Neural cell (in vitro differentiated cells): ENCODE results near the gene ADRA1B.

ENCODE experiments used
- EP300 ChIP-seq: fragments of 450-650 bp; conservative IDR thresholded peaks from 2 replicates; pipeline ENCODE4 v1.6.1; 2014; ENCODE audit warnings: antibody characterized with exemption, mild to moderate bottlenecking, moderate library complexity; ENCODE audit not compliant: poor library complexity, severe bottlenecking
- EZH2 ChIP-seq: fragments of 200-600, 300-800 bp; shearing (Covaris generic), sonication (generic); IDR thresholded peaks from 2 replicates; pipeline ENCODE4 v1.6.1; 2014; ENCODE audit warnings: antibody characterized with exemption, low read length, borderline replicate concordance, mild to moderate bottlenecking; ENCODE audit not compliant: insufficient read depth, poor library complexity, severe bottlenecking
- MXI1 ChIP-seq: fragments of 450-650 bp; conservative IDR thresholded peaks from 2 replicates; pipeline ENCODE4 v1.6.1; 2014; ENCODE audit warnings: antibody characterized with exemption, mild to moderate bottlenecking; ENCODE audit not compliant: poor library complexity, severe bottlenecking
- TF ChIP-seq, protein P1 (sequence below): fragments of 450-650 bp; IDR thresholded peaks from 2 replicates; pipeline ENCODE4 v1.5.1; 2014; ENCODE audit warnings: antibody characterized with exemption, mild to moderate bottlenecking, moderate library complexity; ENCODE audit not compliant: poor library complexity, severe bottlenecking

DNA sequence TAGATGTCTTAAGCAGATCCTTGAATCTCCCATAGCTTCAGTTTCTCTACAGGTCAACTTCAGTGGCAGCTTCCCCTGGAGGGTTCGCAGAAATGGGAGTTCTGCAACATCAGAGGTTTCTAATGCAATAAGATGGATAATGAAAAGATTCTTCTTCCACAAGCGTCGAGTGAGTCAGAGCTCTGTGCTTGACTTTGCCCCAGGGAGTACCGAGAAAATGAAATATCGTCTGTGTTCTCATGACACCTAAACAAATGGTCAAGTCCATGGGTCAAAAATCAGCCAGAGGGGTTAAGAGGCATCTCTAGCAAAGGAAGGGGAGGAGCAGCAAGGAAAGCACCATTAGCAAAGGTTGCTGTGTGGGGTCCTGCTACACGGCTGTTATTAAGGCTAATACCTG, 3.2 kb upstream of the ADRA1B start:
- TF ChIP-seq EZH2 (no peak), MXI1 (no peak), EP300 (no peak)
- TF ChIP-seq, protein P1, sequence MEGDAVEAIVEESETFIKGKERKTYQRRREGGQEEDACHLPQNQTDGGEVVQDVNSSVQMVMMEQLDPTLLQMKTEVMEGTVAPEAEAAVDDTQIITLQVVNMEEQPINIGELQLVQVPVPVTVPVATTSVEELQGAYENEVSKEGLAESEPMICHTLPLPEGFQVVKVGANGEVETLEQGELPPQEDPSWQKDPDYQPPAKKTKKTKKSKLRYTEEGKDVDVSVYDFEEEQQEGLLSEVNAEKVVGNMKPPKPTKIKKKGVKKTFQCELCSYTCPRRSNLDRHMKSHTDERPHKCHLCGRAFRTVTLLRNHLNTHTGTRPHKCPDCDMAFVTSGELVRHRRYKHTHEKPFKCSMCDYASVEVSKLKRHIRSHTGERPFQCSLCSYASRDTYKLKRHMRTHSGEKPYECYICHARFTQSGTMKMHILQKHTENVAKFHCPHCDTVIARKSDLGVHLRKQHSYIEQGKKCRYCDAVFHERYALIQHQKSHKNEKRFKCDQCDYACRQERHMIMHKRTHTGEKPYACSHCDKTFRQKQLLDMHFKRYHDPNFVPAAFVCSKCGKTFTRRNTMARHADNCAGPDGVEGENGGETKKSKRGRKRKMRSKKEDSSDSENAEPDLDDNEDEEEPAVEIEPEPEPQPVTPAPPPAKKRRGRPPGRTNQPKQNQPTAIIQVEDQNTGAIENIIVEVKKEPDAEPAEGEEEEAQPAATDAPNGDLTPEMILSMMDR = no peak
